Activated T-cell treated with anti-CD3 and anti-CD28 coated beads for 24 hours (primary cell): Measurements from ENCODE around the gene PBX4.
"Not testable (repeated sequence)": the region's sequence is repeated elsewhere in the genome, so short reads cannot be mapped to it uniquely, and the experiment has no call there.

Experiments used
- DNase-seq: peaks from one replicate; pipeline ENCODE4 v3.0.0-alpha.2; 2020; ENCODE audit warnings: low read depth

PBX4 gene

DNA sequence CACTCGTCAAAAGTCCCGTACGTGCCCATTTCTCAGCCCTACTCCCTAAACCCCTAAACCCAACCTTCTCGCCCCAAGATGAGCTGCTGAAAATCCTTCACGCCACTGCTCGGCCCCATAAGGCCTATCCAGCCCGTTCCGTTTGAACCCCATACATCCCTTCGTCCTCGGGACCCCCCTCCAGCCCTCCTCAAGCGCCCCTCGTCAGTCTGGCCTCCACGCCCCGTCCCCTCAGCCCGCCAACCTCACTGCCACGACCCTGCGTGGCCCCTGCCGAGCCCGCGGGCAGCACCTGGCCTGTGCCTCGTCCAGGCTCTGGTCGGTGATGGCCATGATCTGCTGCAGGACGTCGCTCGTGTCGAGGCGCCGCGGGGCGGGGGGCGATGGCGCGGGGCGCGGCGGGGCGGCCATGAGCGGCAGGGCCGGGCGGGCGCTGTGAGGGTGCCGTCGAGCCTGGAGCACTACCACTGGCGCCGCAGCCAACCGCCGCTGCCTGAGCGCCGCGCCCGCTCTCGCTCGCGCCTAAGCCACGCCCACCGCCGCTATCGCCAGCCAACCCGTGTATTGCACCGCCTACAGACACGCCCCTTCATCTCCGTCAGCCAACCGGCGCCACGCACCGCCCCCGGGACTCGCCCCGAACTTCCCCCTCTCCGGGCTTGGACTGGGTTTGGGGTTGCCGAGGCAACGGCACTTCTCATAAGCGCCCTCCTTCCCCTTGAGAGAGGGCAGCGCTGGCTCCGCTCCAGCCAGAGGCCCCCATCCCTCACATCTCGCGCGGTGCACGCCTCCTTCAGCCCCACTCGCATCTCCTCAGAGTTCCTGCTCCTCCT is at the start of gene PBX4:
Gene PBX4 (minus strand): TSS at position 469 of the 833 bp plus-strand sequence. CDS start 58 bp downstream, at position 411.
- DNase-seq, result peak; percentile 98

DNA sequence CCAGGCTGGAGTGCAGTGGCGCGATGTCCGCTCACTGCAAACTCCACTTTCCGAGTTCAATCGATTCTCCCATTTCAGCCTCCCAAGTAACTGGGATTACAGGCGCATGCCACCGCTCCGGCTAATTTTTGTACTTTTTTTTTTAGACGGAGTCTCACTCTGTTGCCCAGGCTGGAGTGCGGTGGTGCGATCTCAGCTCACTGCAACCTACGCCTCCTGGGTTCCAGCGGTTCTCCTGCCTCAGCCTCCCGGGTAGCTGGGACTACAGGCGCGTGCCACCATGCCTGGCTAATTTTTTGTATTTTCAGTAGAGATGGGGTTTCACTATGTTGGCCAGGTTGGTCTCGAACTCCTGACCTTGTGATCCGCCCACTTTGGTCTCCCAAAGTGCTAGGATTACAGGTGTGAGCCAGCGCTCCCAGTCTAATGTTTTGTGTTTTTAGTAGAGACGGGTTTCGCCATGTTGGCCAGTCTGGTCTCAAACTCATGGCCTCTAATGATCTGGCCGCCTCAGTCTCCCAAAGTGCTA is 47.0 kb upstream of the PBX4 start:
- not testable (repeated sequence) for DNase-seq

- peak; percentile 89 for DNase-seq
Observed at GRCh38 chr19:19663256-19664120, 45.0 kb upstream of the PBX4 start, which contains the start of gene ATP13A1. ATP13A1 (minus strand) TSS chr19:19663676; CDS start chr19:19663666, 10 bp downstream.

DNA sequence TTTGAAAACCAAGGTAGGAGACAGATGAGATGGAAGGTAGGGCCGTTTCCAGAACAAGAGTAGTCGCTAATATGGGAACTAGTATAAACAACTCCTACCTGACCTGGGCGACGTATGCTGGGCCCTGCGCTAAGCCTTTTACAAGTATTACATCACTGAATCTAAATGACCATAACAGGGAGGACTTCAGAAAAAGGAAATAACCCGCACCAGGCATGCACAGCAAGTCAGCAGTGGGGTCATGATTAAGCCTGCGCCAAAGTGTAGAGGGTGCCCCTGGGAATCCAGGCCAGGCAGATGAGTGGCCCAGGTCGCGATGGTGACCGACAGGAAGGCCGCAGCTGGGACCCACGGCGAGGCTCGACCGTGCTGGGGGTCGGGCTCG is 44.4 kb upstream of the PBX4 start:
- DNase-seq, result no peak

- no peak for DNase-seq
Observed at GRCh38 chr19:19662344-19662743, 43.9 kb upstream of the PBX4 start.

DNA sequence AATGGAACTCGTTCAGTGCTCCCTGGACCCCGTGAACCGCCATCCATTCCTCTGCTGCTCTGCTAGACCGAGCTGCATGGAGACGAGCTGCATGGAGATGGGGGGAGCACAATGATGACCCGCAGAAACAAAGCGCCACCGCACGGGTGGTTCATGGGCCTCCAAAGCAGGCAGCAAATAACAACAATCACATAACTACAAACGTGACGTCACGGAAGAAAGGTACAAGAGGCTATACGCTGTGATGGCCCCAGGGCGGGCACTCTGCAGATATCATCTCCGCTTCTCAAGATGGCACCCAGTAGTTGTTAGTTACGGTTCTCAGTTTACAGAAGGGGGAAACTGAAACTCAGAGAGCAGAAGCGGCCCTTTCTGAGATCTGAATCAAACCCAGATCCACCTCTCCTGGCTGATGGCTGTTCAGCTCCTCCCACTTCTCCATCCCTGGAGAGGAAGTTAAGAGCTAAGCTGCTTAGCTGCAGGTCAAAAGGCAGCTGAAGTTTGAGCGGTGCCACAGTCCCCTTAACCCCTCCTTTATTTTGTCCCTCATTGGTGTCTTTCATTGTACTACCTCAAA is 43.3 kb upstream of the PBX4 start:
- peak; percentile 30 for DNase-seq

DNA sequence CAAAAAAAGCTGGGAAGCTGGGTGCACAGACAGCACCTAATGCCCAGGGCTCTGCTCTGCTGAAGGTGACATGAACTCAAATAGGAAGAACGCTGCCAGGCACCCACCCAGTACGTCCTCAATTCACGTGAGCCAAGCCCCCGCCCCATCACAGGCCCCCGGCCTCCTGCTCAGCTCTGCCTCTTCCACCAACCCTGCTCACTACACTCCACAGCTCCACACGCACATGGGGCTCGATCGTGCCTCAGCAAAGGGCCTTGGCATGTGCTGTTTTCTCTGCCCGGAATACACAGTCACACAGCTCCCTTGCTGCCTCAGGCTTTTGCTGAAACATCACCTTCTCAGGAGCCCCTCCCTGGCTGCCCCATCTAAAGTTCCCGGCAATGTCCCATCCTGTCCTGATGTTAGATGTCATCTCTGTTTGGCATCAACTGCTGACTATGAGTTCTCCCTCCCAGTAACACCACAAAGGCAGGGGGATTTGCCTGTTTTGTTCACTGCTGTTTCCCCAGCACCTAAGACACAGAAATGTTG is 42.7 kb upstream of the PBX4 start:
- DNase-seq, result no peak

DNA sequence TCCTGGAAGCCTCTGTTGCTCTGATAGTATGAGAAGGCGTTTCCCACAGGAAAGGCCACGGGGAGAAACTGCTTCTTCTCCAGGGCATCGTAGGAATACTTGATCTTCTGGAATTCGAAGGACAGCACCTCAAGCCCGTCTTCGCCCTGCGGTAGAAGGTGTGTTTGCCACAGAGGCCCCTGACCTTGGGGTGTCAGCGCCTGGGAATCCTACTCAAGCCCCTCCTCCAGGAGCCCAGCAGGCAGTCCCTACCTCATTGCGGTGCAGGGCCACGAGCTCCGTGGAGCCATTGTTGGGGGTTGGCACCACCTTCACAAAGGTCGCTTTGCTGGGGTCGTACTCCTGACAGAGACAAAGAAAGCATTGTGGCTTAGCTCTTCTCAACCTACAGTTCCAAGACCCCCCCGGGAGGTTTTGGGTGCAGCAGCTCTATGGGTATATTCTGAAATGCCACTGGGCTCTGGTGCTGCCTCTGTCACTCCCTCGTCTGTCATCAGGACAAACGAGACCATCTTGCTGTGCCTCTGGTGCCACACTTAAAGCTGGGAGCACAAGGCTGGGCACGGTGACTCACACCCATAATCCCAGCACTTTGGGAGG is 41.3 kb upstream of the PBX4 start:
- no peak for DNase-seq

GRCh38 chr19:19657397-19657783 is 38.9 kb upstream of the PBX4 start:
- no peak for DNase-seq

GRCh38 chr19:19656451-19657396 is 38.2 kb upstream of the PBX4 start:
- DNase-seq, result no peak

- no peak for DNase-seq
Observed at GRCh38 chr19:19655641-19656343, 37.3 kb upstream of the PBX4 start.

DNA sequence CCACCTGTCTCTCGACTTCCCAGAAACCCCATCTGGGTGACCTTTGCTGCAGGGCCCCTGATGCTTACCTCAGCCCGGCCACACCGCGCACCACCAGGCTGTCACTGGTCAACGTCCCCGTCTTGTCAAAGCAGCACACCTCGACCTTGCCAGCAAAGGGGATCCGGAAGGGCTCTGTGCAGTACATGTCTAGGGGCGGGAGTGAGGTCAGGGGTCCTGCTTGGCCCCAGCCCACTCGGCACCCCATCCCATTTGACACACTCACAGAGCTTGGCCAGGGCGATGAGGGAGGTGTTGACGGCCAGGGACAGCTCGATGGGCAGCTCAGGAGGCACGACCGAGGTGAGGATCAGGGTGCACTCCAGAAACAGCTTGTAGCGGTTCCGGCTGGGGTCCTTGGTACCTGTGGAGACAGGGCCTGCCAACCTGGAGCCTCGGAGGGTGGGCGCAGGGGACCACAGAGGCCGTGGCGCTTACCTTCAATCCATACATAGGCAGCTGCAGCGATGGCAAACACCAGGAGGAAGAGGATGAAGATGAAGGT is 36.6 kb upstream of the PBX4 start:
- no peak for DNase-seq

DNA sequence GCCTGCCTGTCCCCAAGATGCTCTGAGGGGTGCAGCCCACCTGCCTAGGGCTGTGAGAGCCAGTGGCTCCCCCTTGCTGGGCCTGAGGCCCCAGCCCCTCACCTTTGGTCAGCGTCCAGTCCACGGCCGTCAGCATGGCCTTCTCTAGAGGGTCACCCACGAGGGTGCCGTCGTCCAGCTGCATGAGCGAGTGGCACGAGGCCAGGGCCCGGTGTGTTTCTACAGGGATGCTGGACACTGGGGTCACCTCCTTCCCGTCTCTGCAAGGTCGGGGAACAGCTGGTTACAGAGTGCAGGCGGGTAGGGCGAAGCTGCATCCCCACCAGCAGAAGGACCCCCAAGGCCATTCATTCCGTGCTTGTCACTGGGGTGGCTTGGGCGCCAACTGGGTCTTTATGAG is 36.0 kb upstream of the PBX4 start:
- DNase-seq, result no peak

DNA sequence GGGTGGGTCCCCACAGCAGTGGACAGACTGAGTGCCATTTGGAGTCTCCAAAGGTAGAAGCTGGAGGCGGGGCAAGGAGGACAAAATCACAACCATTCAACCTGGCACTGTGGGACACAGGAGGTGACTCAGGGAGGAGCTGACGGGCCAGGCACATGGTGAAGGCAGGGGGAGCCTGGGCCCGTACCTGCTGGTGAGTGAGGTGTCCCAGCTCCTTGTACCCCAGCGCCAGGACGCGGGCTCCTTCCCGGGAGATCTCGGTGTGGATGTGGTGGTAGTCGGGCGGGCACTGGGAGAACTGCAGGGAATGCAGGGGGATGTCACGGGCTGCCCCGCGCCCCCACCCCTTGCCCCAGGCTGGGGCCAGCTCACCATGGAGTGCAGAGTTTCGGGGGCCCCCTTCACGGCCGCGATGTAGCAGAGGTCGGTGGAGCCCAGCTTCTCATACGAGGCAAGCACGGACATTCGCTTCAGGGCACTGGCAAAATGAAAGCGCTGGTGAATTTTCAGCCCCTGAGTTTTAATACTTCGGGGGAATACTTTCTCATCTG is 35.2 kb upstream of the PBX4 start:
- no peak for DNase-seq

GRCh38 chr19:19652482-19653295 is 34.2 kb upstream of the PBX4 start:
- DNase-seq, result no peak

DNA sequence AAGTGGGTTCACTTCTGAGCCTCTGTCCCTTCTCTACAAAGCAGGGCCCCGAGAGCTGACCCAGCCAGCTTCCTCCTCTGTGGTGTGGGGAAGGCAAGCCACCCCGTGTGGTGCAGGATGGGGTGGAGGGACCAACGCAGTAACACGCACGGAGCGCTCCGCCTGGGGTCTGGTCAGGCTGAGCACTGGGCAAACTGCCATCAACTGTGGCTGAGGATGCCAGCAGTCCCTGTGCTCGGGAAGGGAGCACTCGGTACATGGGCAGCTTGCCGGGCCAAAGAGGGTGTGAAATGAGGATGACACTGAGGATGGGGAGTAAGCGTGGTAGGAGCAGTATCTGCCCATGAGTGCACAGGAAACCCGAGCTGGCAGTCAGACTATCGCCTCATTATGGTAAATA is 32.6 kb upstream of the PBX4 start:
- DNase-seq, result no peak

- no peak for DNase-seq
Observed at GRCh38 chr19:19650331-19650730, 31.8 kb upstream of the PBX4 start.

GRCh38 chr19:19649580-19649995 is 31.1 kb upstream of the PBX4 start:
- no peak for DNase-seq
